Measurements from ENCODE around the gene KCND3.

The KCND3 gene

DNA sequence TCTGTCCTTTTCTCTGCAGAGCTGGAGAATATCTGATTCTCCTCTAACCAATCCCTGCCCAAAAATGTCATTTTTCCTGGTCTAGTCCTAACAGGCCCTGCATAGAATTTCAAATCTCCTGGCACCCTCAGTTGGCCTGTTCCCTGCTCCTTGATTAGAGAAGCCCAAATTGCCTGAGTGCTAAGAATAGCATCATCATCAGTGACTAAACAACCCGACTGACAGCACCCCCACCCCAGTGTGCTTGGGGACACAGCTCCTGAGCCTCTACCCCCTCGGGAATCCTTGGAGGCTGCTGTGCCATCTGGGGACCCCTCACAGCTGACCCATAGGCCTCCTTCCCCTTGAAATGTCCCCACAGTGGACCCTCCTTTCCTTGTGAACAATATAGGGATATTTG is 139.4 kb downstream of the KCND3 start:
- H3K9me2 ChIP-seq (ENCODE audit: low read depth, low read length) = no peaks in the 10 kb centered on the region
- H3K27me3 ChIP-seq (ENCODE audit: insufficient read depth, low read length) = no peaks in the 10 kb centered on the region
- no peaks in the 10 kb centered on the region for H3K36me3 ChIP-seq (ENCODE audit: insufficient read depth, low read length)
- no peak overlapping the region for H3K9ac ChIP-seq (ENCODE audit: low read length)
- H3F3A ChIP-seq (ENCODE audit: insufficient read depth, low read length) = no peaks in the 10 kb centered on the region
- no peaks in the 10 kb centered on the region for H3K9me3 ChIP-seq (ENCODE audit: low read length)
- TF ChIP-seq, protein P1, sequence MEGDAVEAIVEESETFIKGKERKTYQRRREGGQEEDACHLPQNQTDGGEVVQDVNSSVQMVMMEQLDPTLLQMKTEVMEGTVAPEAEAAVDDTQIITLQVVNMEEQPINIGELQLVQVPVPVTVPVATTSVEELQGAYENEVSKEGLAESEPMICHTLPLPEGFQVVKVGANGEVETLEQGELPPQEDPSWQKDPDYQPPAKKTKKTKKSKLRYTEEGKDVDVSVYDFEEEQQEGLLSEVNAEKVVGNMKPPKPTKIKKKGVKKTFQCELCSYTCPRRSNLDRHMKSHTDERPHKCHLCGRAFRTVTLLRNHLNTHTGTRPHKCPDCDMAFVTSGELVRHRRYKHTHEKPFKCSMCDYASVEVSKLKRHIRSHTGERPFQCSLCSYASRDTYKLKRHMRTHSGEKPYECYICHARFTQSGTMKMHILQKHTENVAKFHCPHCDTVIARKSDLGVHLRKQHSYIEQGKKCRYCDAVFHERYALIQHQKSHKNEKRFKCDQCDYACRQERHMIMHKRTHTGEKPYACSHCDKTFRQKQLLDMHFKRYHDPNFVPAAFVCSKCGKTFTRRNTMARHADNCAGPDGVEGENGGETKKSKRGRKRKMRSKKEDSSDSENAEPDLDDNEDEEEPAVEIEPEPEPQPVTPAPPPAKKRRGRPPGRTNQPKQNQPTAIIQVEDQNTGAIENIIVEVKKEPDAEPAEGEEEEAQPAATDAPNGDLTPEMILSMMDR (IDR thresholded peaks at IDR 0.05; ENCODE audit: low read length) = no peak
- no peak for TF ChIP-seq EZH2 (IDR thresholded peaks at IDR 0.05; ENCODE audit: borderline replicate concordance, low read length)
- H3K27ac ChIP-seq (ENCODE audit: low read depth, low read length, poor library complexity, severe bottlenecking) = no peak overlapping the region
- no peak overlapping the region for H3K4me3 ChIP-seq (ENCODE audit: low read depth, low read length, poor library complexity, severe bottlenecking)
- no peaks in the 10 kb centered on the region for H3K79me2 ChIP-seq (ENCODE audit: insufficient read depth, low read length)
- no peak overlapping the region for H2AFZ ChIP-seq (ENCODE audit: low read length)
- no peaks in the 10 kb centered on the region for H3K4me1 ChIP-seq (ENCODE audit: insufficient read depth, low read length, severe bottlenecking)
- H3K4me2 ChIP-seq (ENCODE audit: low read length) = no peak overlapping the region
- no peaks in the 10 kb centered on the region for H4K20me1 ChIP-seq (ENCODE audit: insufficient read depth, low read length)

DNA sequence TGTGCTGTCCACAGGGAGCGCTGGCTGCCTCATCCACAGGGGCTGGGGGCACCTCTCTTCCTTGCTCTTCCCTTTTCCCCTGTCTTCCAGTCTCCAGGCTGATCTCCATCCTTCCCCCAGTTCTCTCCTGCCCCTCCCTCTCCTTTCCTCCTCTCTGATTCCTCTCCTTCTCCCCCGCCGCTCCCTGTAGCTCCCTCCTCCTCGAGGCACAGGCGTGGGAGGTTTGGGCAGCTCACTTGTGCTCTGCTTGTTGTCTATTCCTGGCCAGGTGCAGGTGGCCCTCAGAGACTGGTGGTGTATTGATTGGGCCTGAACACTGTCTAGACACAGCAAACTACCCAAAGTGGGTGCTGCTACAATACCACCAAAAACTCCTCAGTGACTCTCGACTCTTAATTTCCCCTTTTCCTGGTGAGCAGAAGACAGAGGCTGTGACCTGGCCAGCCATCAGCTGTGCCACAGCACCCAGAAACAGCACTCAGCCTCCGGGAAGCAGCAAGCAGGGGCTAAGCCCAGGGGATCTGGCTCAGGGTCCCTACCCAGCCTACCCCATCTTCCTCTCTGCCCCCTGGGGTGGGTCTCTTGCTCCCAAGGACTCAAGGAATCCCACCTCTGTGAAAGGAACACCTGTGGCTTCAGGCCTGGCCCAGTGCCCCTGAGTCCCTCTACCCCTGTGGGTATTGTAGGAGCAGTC is 140.5 kb downstream of the KCND3 start:
- Histone ChIP-seq H3K4me1 (ENCODE audit: insufficient read depth, low read length, severe bottlenecking) (no peaks in the 10 kb centered on the region), H4K20me1 (ENCODE audit: insufficient read depth, low read length) (no peaks in the 10 kb centered on the region), H3K9me3 (ENCODE audit: low read length) (no peaks in the 10 kb centered on the region), H3K79me2 (ENCODE audit: insufficient read depth, low read length) (no peaks in the 10 kb centered on the region), H3K27me3 (ENCODE audit: insufficient read depth, low read length) (no peaks in the 10 kb centered on the region), H3K9ac (ENCODE audit: low read length) (no peak overlapping the region), H2AFZ (ENCODE audit: low read length) (no peak overlapping the region), H3K4me2 (ENCODE audit: low read length) (no peak overlapping the region), H3K36me3 (ENCODE audit: insufficient read depth, low read length) (no peaks in the 10 kb centered on the region), H3K9me2 (ENCODE audit: low read depth, low read length) (no peaks in the 10 kb centered on the region), H3F3A (ENCODE audit: insufficient read depth, low read length) (no peaks in the 10 kb centered on the region), H3K4me3 (ENCODE audit: low read depth, low read length, poor library complexity, severe bottlenecking) (no peak overlapping the region), H3K27ac (ENCODE audit: low read depth, low read length, poor library complexity, severe bottlenecking) (no peak overlapping the region)
- TF ChIP-seq, protein P1 (IDR thresholded peaks at IDR 0.05; ENCODE audit: low read length) = no peak
- TF ChIP-seq EZH2 (IDR thresholded peaks at IDR 0.05; ENCODE audit: borderline replicate concordance, low read length) = no peak

DNA sequence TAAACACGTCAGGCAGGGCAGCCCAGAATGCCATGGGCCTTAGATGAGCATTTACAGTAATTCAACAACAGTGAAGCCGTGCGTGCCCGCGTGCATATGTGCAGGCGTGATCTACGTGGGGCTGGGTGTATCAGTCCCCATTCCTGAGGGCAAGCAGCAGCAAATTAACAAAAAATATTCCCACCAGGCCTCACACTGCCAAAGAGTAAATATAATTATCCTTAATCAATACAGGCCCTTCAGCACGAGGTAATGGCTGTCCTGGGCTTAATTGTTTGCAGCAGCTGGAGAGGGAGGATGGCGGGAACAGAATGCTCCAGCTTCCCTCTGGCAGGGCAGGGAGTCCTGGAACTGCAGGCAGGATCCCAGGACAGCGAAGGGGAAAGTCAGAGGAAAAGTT is 142.0 kb downstream of the KCND3 start:
- Histone ChIP-seq H3F3A (ENCODE audit: insufficient read depth, low read length) (no peaks in the 10 kb centered on the region), H3K79me2 (ENCODE audit: insufficient read depth, low read length) (no peaks in the 10 kb centered on the region), H3K36me3 (ENCODE audit: insufficient read depth, low read length) (no peaks in the 10 kb centered on the region), H3K9ac (ENCODE audit: low read length) (no peak overlapping the region), H4K20me1 (ENCODE audit: insufficient read depth, low read length) (no peaks in the 10 kb centered on the region), H3K4me1 (ENCODE audit: insufficient read depth, low read length, severe bottlenecking) (no peaks in the 10 kb centered on the region), H2AFZ (ENCODE audit: low read length) (no peak overlapping the region), H3K4me2 (ENCODE audit: low read length) (no peak overlapping the region), H3K27me3 (ENCODE audit: insufficient read depth, low read length) (no peaks in the 10 kb centered on the region), H3K27ac (ENCODE audit: low read depth, low read length, poor library complexity, severe bottlenecking) (no peak overlapping the region), H3K4me3 (ENCODE audit: low read depth, low read length, poor library complexity, severe bottlenecking) (no peak overlapping the region), H3K9me3 (ENCODE audit: low read length) (no peaks in the 10 kb centered on the region), H3K9me2 (ENCODE audit: low read depth, low read length) (no peaks in the 10 kb centered on the region)
- TF ChIP-seq, protein P1 (IDR thresholded peaks at IDR 0.05; ENCODE audit: low read length) = no peak
- no peak for TF ChIP-seq EZH2 (IDR thresholded peaks at IDR 0.05; ENCODE audit: borderline replicate concordance, low read length)
